Left renal pelvis (tissue), 4 donors: ENCODE results near the gene ITGA8. TPM values are rescaled to one million over a fixed set of nuclear protein-coding genes. Genes with fewer than 3 reads are reported as not detected.
"Not testable (repeated sequence)": the region's sequence is repeated elsewhere in the genome, so short reads cannot be mapped to it uniquely, and the experiment has no call there.

Experiments used
- DNase-seq, 4 donors: peaks; one replicate each; pipeline ENCODE4 v3.0.0-alpha.2; 2013; ENCODE audit warnings: low read depth in 4 of 4, low spot score in 3 of 4
- polyA plus RNA-seq, 4 donors: library from polyadenylated mRNA; unstranded; fragments of 120-200 nt; gene quantifications; one replicate each; pipeline ENCODE4 v1.2.1, GENCODE V29; 2013; ENCODE audit not compliant: insufficient read length in 4 of 4

The ITGA8 gene
- polyA plus RNA-seq, 4 donors, result 28.3 to 51.0 (median 43.9) TPM

- no peak for DNase-seq
Measured at GRCh38 chr10:15695852-15696251, 23.9 kb downstream of the ITGA8 start.

DNA sequence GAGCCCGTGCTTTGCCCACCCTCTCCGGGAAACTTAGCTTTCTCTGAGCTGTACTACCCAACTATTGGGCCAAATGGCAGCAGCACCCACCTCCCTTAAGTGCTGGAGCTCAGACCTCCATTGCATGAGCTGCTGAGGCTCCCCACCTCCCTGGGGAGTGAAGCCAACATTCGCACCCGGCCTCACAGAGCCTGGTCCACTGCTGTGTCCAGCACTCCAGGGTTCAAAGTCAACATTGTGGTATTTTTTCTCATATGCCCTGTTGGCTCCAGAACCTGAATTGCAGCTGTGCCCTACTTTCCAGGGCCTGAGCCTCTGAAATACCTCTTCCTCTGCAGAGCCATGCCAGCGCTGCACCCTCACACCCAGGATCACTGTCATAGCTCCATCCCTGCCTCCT, 29.7 kb downstream of the ITGA8 start:
- DNase-seq, result no peak

DNA sequence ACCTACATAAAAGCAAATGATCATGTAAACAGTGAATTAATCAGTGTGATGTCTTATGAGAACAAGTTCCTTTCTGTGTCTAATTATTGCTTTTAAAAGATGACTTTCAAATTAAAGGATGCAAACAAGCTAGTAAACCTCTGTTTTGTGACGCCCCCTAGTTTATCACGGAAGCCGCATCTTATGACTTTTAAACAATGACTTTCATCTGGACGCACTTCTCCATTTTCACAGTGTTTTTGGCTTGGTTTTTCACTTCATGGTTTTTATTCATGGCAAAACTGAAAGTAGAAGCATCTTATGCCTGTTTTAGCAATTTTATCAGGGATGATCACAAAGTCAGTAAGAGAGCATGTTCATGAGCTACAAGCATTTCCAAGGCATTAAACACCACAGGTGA, 35.0 kb downstream of the ITGA8 start:
- DNase-seq, result no peak

DNA sequence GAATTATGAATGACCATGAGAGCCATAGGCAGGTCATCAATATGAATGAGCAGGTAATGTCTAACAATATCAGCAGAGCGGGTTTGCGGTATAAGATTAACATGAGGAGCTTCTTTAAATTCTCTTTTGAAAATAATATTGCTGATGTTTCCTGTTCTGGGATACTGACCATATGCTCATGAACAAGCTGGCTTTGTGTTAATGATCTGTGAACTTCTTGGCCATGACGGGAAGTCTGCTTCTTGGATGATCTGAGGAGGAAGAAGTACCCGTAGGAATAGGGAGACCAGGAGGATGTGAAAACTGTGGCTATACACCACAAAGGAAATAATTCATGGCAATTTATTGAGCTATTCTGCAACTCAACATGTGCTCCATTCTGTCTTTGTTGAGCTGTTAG, 38.6 kb downstream of the ITGA8 start:
- no peak for DNase-seq

GRCh38 chr10:15678851-15679250, 40.9 kb downstream of the ITGA8 start:
- DNase-seq, result no peak

GRCh38 chr10:15672469-15672868, 47.3 kb downstream of the ITGA8 start:
- no peak for DNase-seq

- no peak for DNase-seq
Measured at GRCh38 chr10:15670880-15671279, 48.8 kb downstream of the ITGA8 start.

GRCh38 chr10:15661574-15661973, 58.1 kb downstream of the ITGA8 start:
- DNase-seq, result no peak

DNA sequence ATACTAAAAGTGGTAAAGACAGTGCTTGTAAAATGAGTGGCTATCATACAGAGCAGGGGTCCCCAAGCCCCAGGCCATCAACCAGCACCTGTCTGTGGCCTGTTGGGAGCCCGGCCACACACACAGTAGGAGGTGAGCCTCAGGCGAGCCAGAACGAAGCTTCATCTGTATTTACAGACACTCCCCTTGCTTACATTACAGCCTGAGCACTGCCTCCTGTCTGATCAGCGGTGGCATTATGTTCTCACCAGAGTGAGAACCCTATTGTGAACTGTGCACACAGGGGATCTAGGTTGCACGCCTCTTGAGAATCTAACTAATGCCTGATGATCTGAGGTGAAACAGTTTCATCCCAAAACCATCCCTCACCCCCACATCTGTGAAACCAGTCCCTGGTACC, 58.7 kb downstream of the ITGA8 start:
- DNase-seq, result no peak

GRCh38 chr10:15658069-15658702, 61.5 kb downstream of the ITGA8 start:
- DNase-seq, result no peak

- no peak for DNase-seq
Measured at GRCh38 chr10:15652757-15653156, 67.0 kb downstream of the ITGA8 start.

- no peak for DNase-seq
Measured at GRCh38 chr10:15652117-15652516, 67.6 kb downstream of the ITGA8 start.

GRCh38 chr10:15651175-15651574, 68.5 kb downstream of the ITGA8 start:
- no peak for DNase-seq

DNA sequence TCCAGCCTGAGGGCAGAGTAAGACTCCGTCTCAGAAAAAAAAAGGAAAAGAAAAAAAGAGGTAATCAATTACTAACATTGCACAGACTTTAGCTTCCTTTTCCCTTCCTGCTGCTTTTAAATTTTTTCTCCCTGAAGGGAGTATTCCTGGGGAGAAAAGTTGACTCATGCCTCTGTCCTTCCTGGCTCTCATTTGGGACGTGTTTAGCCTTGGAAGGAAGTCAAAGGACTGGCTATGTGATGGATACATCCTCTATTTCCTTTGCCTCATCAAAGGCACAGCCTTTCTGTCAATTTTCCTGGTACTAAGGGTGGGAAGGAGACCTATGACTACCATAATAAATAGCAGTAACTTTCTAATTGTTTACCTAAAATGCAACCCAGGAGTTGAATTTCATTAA, 77.6 kb downstream of the ITGA8 start:
- DNase-seq, result no peak

- no peak for DNase-seq
Measured at GRCh38 chr10:15640536-15641085, 79.1 kb downstream of the ITGA8 start.

GRCh38 chr10:15636446-15636845, 83.3 kb downstream of the ITGA8 start:
- DNase-seq, result no peak

- no peak for DNase-seq
Measured at GRCh38 chr10:15632456-15633091, 87.1 kb downstream of the ITGA8 start.

GRCh38 chr10:15631205-15631604, 88.5 kb downstream of the ITGA8 start:
- DNase-seq, result not testable (repeated sequence)

DNA sequence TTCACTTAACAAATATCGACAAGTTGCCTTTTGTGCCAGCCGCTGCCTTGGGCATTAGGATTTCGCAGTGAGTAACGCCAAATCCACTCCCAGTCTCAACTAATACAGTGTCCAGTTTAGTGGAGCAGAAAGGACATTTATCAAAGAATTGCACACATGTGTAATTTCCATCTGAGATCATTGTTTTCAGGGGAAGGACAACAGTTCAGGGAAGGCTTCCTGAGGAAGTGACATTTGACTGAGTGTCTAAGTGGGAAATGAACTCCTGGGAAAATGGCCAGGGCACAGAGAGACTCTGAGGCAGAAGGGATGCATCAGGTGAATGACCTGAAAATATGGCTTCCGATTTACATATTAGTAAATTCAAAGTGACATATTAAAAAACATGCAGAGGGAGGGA, 89.4 kb downstream of the ITGA8 start:
- peak in 1 of 4 donors; percentile 14 for DNase-seq

DNA sequence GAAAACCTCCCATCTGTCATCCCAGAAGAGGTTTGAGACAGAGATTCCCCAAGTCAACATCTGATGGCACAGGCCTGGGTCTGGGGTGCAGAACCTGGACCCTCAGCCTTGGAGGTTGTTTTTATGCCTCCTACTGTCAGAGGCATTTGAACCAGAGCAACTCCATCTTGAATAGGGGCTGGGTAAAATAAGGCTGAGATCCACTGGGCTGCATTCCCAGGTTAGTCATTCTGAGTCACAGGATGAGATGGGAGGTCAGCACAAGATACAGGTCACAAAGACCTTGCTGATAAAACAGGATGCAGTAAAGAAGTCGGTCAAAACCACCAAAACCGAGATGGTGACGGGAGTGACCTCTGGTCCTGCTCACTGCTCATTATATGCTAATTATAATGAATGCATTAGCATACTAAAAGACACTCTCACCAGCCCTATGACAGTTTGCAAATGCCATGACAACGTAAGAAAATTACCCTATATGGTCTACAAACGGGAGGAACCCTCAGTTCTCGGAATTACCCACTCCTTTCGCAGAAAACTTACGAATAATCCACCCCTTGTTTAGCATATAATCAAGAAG, 92.0 kb downstream of the ITGA8 start:
- DNase-seq, result no peak

- DNase-seq, result no peak
Measured at GRCh38 chr10:15626937-15627336, 92.8 kb downstream of the ITGA8 start.

GRCh38 chr10:15625261-15625660, 94.5 kb downstream of the ITGA8 start:
- DNase-seq, result no peak
